ENCODE data around the gene ELK3.

Gene ELK3

DNA sequence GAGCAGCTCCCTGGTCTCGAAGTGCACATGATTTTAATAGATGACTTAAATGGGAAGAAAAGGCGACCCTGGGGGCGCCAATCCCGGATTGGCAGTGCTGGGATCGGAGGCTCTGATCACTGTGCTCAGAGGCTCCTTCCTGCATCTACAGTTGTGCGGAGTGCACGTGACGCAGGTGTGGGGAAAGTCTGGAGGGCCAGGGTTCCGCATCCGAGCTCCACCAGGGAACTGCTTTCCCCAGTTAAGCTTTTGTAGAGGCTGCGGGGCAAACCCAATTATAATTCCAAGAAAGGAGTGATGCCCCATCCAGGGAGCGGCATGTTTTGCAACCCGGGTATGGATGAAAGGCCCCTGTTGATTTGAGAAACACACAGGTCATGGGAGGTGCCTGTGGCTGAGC lies 36.5 kb downstream of the ELK3 start:
- Histone ChIP-seq H3K9ac (ENCODE audit: low read depth, low read length) (no peak overlapping the region), H3K36me3 (ENCODE audit: insufficient read depth, low read length) (peaks cover 10% of the 10 kb centered on the region), H3K27me3 (ENCODE audit: insufficient read depth, low read length, poor library complexity) (no peaks in the 10 kb centered on the region), H2AFZ (ENCODE audit: low read depth, low read length) (no peak overlapping the region), H3K4me2 (ENCODE audit: insufficient read depth, low read length) (no peak overlapping the region), H3K4me3 (ENCODE audit: low read depth in 1 of 2, low read length in 2 of 2) (no peak overlapping the region), H3K9me3 (ENCODE audit: insufficient read depth, low read length, severe bottlenecking) (no peaks in the 10 kb centered on the region), H3K27ac (ENCODE audit: low read length) (no peak overlapping the region), H3K4me1 (ENCODE audit: insufficient read depth, low read length) (no peaks in the 10 kb centered on the region), H3K79me2 (ENCODE audit: insufficient read depth, low read length) (no peaks in the 10 kb centered on the region), H4K20me1 (ENCODE audit: insufficient read depth, low read length) (peaks cover 13% of the 10 kb centered on the region; the same call in 1 of the 2 replicates)
- TF ChIP-seq, protein P1, sequence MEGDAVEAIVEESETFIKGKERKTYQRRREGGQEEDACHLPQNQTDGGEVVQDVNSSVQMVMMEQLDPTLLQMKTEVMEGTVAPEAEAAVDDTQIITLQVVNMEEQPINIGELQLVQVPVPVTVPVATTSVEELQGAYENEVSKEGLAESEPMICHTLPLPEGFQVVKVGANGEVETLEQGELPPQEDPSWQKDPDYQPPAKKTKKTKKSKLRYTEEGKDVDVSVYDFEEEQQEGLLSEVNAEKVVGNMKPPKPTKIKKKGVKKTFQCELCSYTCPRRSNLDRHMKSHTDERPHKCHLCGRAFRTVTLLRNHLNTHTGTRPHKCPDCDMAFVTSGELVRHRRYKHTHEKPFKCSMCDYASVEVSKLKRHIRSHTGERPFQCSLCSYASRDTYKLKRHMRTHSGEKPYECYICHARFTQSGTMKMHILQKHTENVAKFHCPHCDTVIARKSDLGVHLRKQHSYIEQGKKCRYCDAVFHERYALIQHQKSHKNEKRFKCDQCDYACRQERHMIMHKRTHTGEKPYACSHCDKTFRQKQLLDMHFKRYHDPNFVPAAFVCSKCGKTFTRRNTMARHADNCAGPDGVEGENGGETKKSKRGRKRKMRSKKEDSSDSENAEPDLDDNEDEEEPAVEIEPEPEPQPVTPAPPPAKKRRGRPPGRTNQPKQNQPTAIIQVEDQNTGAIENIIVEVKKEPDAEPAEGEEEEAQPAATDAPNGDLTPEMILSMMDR (IDR thresholded peaks at IDR 0.05; ENCODE audit: borderline replicate concordance, extremely low read depth, low read length, poor library complexity, severe bottlenecking) = no peak
- TF ChIP-seq EZH2 (IDR thresholded peaks at IDR 0.05; ENCODE audit: borderline replicate concordance, low read depth, low read length, severe bottlenecking) = no peak
- ATAC-seq (ENCODE audit: insufficient read depth, low read depth) (no peak), DNase-seq (no peak)

DNA sequence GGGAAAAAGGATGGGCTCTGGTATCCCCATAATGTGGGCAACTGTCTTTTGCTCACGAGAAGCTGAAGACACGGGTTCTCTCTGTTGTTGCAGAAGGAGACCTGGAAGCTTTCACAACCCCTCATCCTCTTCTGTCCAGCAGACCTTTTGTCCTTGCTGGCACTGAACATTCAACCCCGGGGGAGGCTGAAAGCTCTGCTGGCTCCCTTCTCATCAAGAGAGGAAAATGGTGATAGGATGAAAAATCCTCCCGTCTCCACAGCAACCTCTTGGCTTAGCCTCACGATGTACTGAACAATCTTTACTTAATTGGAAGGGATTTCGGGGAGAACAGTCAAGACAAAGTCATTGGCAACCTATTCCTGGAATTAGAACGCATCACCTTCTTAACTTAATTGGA lies 39.0 kb downstream of the ELK3 start:
- Histone ChIP-seq H4K20me1 (ENCODE audit: insufficient read depth, low read length) (peaks cover 13% of the 10 kb centered on the region), H3K27ac (ENCODE audit: low read length) (no peak overlapping the region), H2AFZ (ENCODE audit: low read depth, low read length) (no peak overlapping the region), H3K9ac (ENCODE audit: low read depth, low read length) (no peak overlapping the region), H3K27me3 (ENCODE audit: insufficient read depth, low read length, poor library complexity) (no peaks in the 10 kb centered on the region), H3K79me2 (ENCODE audit: insufficient read depth, low read length) (no peaks in the 10 kb centered on the region), H3K4me2 (ENCODE audit: insufficient read depth, low read length) (no peak overlapping the region), H3K4me3 (ENCODE audit: low read depth in 1 of 2, low read length in 2 of 2) (no peak overlapping the region), H3K4me1 (ENCODE audit: insufficient read depth, low read length) (peaks cover 11% of the 10 kb centered on the region), H3K9me3 (ENCODE audit: insufficient read depth, low read length, severe bottlenecking) (no peaks in the 10 kb centered on the region), H3K36me3 (ENCODE audit: insufficient read depth, low read length) (peaks cover 4% of the 10 kb centered on the region; the same call in 1 of the 2 replicates)
- TF ChIP-seq, protein P1 (IDR thresholded peaks at IDR 0.05; ENCODE audit: borderline replicate concordance, extremely low read depth, low read length, poor library complexity, severe bottlenecking) = no peak
- no peak for TF ChIP-seq EZH2 (IDR thresholded peaks at IDR 0.05; ENCODE audit: borderline replicate concordance, low read depth, low read length, severe bottlenecking)
- no peak for ATAC-seq (ENCODE audit: insufficient read depth, low read depth)
- DNase-seq = no peak

DNA sequence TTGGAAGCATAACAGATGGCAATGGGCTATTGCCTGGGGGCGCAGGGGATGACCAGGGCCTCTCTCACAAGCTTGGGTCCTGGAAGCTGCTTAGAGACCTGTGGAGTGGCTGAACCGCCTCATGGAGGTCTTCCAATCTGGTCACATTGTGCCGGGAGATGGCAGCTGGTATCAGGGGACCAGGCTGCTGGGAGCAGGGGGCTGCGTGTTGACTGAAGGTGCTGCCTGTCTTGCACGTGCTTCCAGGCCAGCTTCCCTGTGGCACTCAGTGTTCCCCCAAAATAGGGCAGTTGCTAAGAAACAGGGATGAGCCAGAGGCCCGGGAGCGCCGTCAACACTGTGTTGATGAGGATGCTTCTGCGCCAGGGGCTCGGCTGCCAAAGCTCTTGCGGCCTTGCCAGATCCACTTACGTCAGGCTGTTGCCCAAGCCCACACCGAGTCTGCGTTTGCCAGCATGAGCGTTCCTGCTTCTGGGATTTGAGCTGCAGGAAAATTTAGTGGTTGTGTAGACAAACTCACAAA lies 39.8 kb downstream of the ELK3 start:
- Histone ChIP-seq H3K27ac (ENCODE audit: low read length) (no peak overlapping the region), H3K79me2 (ENCODE audit: insufficient read depth, low read length) (no peaks in the 10 kb centered on the region), H3K27me3 (ENCODE audit: insufficient read depth, low read length, poor library complexity) (no peaks in the 10 kb centered on the region), H3K9me3 (ENCODE audit: insufficient read depth, low read length, severe bottlenecking) (no peaks in the 10 kb centered on the region), H3K4me3 (ENCODE audit: low read depth in 1 of 2, low read length in 2 of 2) (no peak overlapping the region), H3K4me2 (ENCODE audit: insufficient read depth, low read length) (no peak overlapping the region), H3K9ac (ENCODE audit: low read depth, low read length) (no peak overlapping the region), H2AFZ (ENCODE audit: low read depth, low read length) (no peak overlapping the region), H3K36me3 (ENCODE audit: insufficient read depth, low read length) (no peaks in the 10 kb centered on the region; the same call in 1 of the 2 replicates), H4K20me1 (ENCODE audit: insufficient read depth, low read length) (peaks cover 11% of the 10 kb centered on the region), H3K4me1 (ENCODE audit: insufficient read depth, low read length) (peaks cover 11% of the 10 kb centered on the region)
- TF ChIP-seq, protein P1 (IDR thresholded peaks at IDR 0.05; ENCODE audit: borderline replicate concordance, extremely low read depth, low read length, poor library complexity, severe bottlenecking) = no peak
- TF ChIP-seq EZH2 (IDR thresholded peaks at IDR 0.05; ENCODE audit: borderline replicate concordance, low read depth, low read length, severe bottlenecking) = no peak
- ATAC-seq (ENCODE audit: insufficient read depth, low read depth) (no peak), DNase-seq (no peak)
